ENCODE measurements around the gene STK10.

Gene STK10

GRCh38 chr5:172188893-172189692 lies 1.1 kb upstream of the STK10 start:
- DNase-seq: no peak

GRCh38 chr5:172187118-172188032 lies 649 bp downstream of the STK10 start:
- DNase-seq: no peak

- no peak for DNase-seq
Measured at GRCh38 chr5:172186114-172186695, 1.8 kb downstream of the STK10 start.

GRCh38 chr5:172185096-172185461 lies 2.9 kb downstream of the STK10 start:
- DNase-seq: no peak

- no peak for DNase-seq
Measured at GRCh38 chr5:172183881-172184280, 4.1 kb downstream of the STK10 start.

GRCh38 chr5:172182291-172182690 lies 5.7 kb downstream of the STK10 start:
- no peak for DNase-seq

- no peak for DNase-seq
Measured at GRCh38 chr5:172180936-172181335, 7.1 kb downstream of the STK10 start.

GRCh38 chr5:172178991-172179989 lies 8.7 kb downstream of the STK10 start:
- DNase-seq: no peak

GRCh38 chr5:172178301-172178987 lies 9.6 kb downstream of the STK10 start:
- no peak for DNase-seq

GRCh38 chr5:172177176-172177575 lies 10.8 kb downstream of the STK10 start:
- DNase-seq: no peak

GRCh38 chr5:172175263-172175719 lies 12.7 kb downstream of the STK10 start:
- no peak for DNase-seq

GRCh38 chr5:172173564-172174153 lies 14.4 kb downstream of the STK10 start:
- DNase-seq: no peak

- DNase-seq: no peak
Measured at GRCh38 chr5:172172912-172173563, 15.0 kb downstream of the STK10 start.

- DNase-seq: no peak
Measured at GRCh38 chr5:172171118-172171517, 16.9 kb downstream of the STK10 start.

- DNase-seq: no peak
Measured at GRCh38 chr5:172170251-172170701, 17.7 kb downstream of the STK10 start.

- no peak for DNase-seq
Measured at GRCh38 chr5:172169216-172169615, 18.8 kb downstream of the STK10 start.

GRCh38 chr5:172168311-172168710 lies 19.7 kb downstream of the STK10 start:
- no peak for DNase-seq

GRCh38 chr5:172167895-172168294 lies 20.1 kb downstream of the STK10 start:
- DNase-seq: no peak

GRCh38 chr5:172166030-172166826 lies 21.8 kb downstream of the STK10 start:
- DNase-seq: no peak

- DNase-seq: no peak
Measured at GRCh38 chr5:172165465-172165864, 22.6 kb downstream of the STK10 start.

All from NCI-H2029 (cell line).